Glomerular endothelial cell (primary cell): ENCODE data around the gene INSR. TPM values are rescaled to one million over a fixed set of nuclear protein-coding genes. Genes with fewer than 3 reads are reported as not detected.

ENCODE experiments used
- DNase-seq: peaks from one replicate; pipeline ENCODE4 v3.0.0-alpha.2; 2011; ENCODE audit warnings: low read depth, low spot score; ENCODE audit errors: extremely low read depth
- total RNA-seq: library from RNA; depleted of rRNA; stranded (reverse); fragments of >200 nt; gene quantifications from 2 replicates; pipeline ENCODE4 v1.2.3, GENCODE V29; 2015

Gene INSR
- total RNA-seq, 1 donor from 2014 or later, result 134 TPM

GRCh38 chr19:7197760-7198696 is 96.2 kb downstream of the INSR start:
- no peak for DNase-seq

- DNase-seq, result peak; percentile 44
These were observed 97.0 kb downstream of the INSR start for GRCh38 chr19:7197119-7197759.

GRCh38 chr19:7196763-7197118 is 97.5 kb downstream of the INSR start:
- DNase-seq, result no peak

- no peak for DNase-seq
These were observed 99.2 kb downstream of the INSR start for GRCh38 chr19:7195046-7195445.

GRCh38 chr19:7194566-7194965 is 99.6 kb downstream of the INSR start:
- DNase-seq, result no peak

- no peak for DNase-seq
These were observed 102.1 kb downstream of the INSR start for GRCh38 chr19:7191946-7192691.

GRCh38 chr19:7188698-7189629 is 105.2 kb downstream of the INSR start:
- peak; percentile 95 for DNase-seq

GRCh38 chr19:7187605-7188339 is 106.4 kb downstream of the INSR start:
- DNase-seq, result no peak

GRCh38 chr19:7182489-7182888 is 111.7 kb downstream of the INSR start:
- DNase-seq, result peak; percentile 55

- DNase-seq, result no peak
These were observed 114.3 kb downstream of the INSR start for GRCh38 chr19:7179917-7180306.

- DNase-seq, result no peak
These were observed 116.3 kb downstream of the INSR start for GRCh38 chr19:7177926-7178325.

GRCh38 chr19:7176792-7177191 is 117.4 kb downstream of the INSR start:
- DNase-seq, result no peak

- no peak for DNase-seq
These were observed 121.4 kb downstream of the INSR start for GRCh38 chr19:7172794-7173193.

GRCh38 chr19:7170983-7171382 is 123.2 kb downstream of the INSR start:
- DNase-seq, result no peak

- no peak for DNase-seq
These were observed 125.3 kb downstream of the INSR start for GRCh38 chr19:7168941-7169340.

- no peak for DNase-seq
These were observed 132.9 kb downstream of the INSR start for GRCh38 chr19:7161292-7161691.

GRCh38 chr19:7159105-7159933 is 134.9 kb downstream of the INSR start:
- no peak for DNase-seq

GRCh38 chr19:7153022-7153421 is 141.2 kb downstream of the INSR start:
- no peak for DNase-seq

- DNase-seq, result no peak
These were observed 141.6 kb downstream of the INSR start for GRCh38 chr19:7152568-7152967.
